Measurements from ENCODE around the gene MEF2C. TPM values are rescaled to one million over a fixed set of nuclear protein-coding genes. Genes with fewer than 3 reads are reported as not detected.
A peak's percentile ranks its signal among the peaks of the same experiment; 100 is the strongest.

Gene MEF2C
- polyA plus RNA-seq, 1 donor from 2014 or later = 30.2 TPM

DNA sequence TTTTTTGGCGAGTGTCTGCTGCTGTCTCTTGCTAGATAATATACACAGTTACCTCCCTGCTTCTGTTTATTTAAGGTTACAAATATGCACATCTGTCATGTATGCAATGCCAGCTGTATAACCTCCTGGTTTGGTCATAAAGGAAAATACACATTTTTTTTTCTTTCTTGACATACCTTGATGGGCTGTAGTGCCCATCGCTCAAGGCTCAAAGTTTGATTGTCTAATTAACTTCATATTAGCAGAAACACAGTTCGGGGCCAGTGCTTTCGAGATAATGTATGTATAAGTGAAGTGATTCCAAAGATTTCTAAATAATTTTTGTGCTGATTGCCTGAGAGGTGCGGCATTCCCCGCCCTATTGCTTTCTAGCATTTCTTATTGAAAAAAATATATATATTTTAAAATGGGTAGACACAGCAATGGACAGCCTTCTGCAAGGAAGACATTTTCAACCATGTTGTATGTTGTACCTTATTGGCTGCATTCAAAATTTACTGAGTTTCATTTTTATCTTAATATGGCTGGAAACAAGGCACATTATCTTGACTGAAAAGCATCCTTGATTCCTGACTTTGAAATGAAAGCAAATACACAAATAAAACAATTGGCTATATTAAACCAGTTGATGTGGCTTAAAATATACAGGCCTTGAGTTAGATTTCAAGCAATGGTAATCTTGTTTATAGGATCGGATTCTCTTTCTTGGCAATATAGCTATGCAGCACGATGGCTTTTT is 206.2 kb downstream of the MEF2C start:
- no peaks in the 10 kb centered on the region for H3K9me2 ChIP-seq (ENCODE audit: insufficient read depth, low read length)
- peak overlapping the region; percentile 88 for H3K4me2 ChIP-seq (ENCODE audit: low read length)
- H3K4me3 ChIP-seq (ENCODE audit: low read length) = peak overlapping the region; percentile 82
- H3F3A ChIP-seq (ENCODE audit: insufficient read depth, low read length, poor library complexity, severe bottlenecking) = peaks cover 6% of the 10 kb centered on the region
- no peaks in the 10 kb centered on the region for H3K36me3 ChIP-seq (ENCODE audit: insufficient read depth, low read length)
- H2AFZ ChIP-seq (ENCODE audit: low read depth, low read length) = no peak overlapping the region
- no peaks in the 10 kb centered on the region for H3K9me3 ChIP-seq (ENCODE audit: low read length)
- peak overlapping the region; percentile 96 for H3K9ac ChIP-seq (ENCODE audit: low read length)
- H4K20me1 ChIP-seq (ENCODE audit: insufficient read depth) = no peaks in the 10 kb centered on the region
- H3K27me3 ChIP-seq (ENCODE audit: insufficient read depth, low read depth, low read length) = no peaks in the 10 kb centered on the region
- TF ChIP-seq RAD21 (conservative IDR thresholded peaks at IDR 0.05) (no peak), POLR2AphosphoS5 (IDR thresholded peaks at IDR 0.05) (no peak), MXI1 (conservative IDR thresholded peaks at IDR 0.05; ENCODE audit: poor library complexity, severe bottlenecking) (no peak), EZH2 (IDR thresholded peaks at IDR 0.05; ENCODE audit: borderline replicate concordance, insufficient read depth, low read length, poor library complexity, severe bottlenecking) (no peak)
- TF ChIP-seq, protein P1, sequence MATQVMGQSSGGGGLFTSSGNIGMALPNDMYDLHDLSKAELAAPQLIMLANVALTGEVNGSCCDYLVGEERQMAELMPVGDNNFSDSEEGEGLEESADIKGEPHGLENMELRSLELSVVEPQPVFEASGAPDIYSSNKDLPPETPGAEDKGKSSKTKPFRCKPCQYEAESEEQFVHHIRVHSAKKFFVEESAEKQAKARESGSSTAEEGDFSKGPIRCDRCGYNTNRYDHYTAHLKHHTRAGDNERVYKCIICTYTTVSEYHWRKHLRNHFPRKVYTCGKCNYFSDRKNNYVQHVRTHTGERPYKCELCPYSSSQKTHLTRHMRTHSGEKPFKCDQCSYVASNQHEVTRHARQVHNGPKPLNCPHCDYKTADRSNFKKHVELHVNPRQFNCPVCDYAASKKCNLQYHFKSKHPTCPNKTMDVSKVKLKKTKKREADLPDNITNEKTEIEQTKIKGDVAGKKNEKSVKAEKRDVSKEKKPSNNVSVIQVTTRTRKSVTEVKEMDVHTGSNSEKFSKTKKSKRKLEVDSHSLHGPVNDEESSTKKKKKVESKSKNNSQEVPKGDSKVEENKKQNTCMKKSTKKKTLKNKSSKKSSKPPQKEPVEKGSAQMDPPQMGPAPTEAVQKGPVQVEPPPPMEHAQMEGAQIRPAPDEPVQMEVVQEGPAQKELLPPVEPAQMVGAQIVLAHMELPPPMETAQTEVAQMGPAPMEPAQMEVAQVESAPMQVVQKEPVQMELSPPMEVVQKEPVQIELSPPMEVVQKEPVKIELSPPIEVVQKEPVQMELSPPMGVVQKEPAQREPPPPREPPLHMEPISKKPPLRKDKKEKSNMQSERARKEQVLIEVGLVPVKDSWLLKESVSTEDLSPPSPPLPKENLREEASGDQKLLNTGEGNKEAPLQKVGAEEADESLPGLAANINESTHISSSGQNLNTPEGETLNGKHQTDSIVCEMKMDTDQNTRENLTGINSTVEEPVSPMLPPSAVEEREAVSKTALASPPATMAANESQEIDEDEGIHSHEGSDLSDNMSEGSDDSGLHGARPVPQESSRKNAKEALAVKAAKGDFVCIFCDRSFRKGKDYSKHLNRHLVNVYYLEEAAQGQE (IDR thresholded peaks at IDR 0.05; ENCODE audit: borderline replicate concordance) = peak; percentile 78
- H3K27ac ChIP-seq (ENCODE audit: low read length) = peak overlapping the region; percentile 100
- peaks cover 90% of the 10 kb centered on the region for H3K79me2 ChIP-seq (replicated peaks; ENCODE audit: insufficient read depth, low read length)

DNA sequence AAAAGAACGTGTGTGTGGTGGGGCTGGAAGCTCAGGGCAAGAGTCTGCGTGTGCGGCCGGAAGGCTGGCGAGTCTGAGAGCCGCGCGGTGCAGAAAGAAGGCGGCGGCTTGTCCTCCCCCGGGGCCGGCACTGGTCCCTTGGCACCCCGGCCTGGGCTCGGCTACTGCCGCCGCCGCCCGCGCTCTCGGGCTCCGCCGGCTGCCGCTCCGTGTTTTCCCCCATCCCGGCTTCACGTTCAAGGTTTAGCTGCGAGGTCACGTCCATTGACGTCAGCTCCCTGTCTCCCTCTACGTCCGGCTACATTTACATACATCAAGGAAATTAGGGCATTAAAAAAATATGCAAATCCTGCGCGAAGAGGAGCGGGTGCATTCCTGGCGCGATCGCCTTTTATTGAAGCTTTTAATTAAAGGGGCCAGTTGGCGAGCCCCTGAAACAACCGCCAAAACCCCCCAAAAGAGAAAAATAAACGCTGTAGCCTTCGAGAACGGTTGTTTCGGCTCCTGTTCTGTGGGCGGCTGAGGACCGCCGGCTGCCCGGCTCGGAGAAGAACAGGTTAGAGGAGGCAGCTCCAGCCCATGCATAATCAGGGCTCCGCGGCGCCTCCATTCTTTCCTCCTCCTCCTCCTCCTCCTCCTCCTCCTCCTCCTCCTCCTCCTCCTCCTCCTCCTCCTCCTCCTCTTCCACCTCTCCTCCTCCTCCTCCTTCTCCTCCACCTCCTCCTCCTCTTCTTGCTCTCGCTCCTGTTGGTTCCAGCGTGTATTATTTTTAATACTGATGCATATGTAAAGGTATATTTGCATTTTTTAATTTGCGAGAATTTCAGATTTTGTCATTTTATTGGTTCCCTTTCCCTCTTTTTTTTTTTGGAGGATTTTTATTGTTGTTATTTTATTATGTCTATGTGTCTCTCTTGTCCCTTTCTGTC is 207.0 kb downstream of the MEF2C start:
- no peaks in the 10 kb centered on the region for H3K9me2 ChIP-seq (ENCODE audit: insufficient read depth, low read length)
- no peaks in the 10 kb centered on the region for H3K36me3 ChIP-seq (ENCODE audit: insufficient read depth, low read length)
- H3K9ac ChIP-seq (ENCODE audit: low read length) = peak overlapping the region; percentile 96
- no peaks in the 10 kb centered on the region for H4K20me1 ChIP-seq (ENCODE audit: insufficient read depth)
- peaks cover 90% of the 10 kb centered on the region for H3K79me2 ChIP-seq (replicated peaks; ENCODE audit: insufficient read depth, low read length)
- H2AFZ ChIP-seq (ENCODE audit: low read depth, low read length) = no peak overlapping the region
- H3K9me3 ChIP-seq (ENCODE audit: low read length) = no peaks in the 10 kb centered on the region
- TF ChIP-seq POLR2AphosphoS5 (IDR thresholded peaks at IDR 0.05) (peak; percentile 94), MXI1 (conservative IDR thresholded peaks at IDR 0.05; ENCODE audit: poor library complexity, severe bottlenecking) (peak; percentile 12), SMC3 (conservative IDR thresholded peaks at IDR 0.05; ENCODE audit: poor library complexity) (peak; percentile 29), EZH2 (IDR thresholded peaks at IDR 0.05; ENCODE audit: borderline replicate concordance, insufficient read depth, low read length, poor library complexity, severe bottlenecking) (no peak), EP300 (conservative IDR thresholded peaks at IDR 0.05; ENCODE audit: poor library complexity, severe bottlenecking) (peak; percentile 69), TAF1 (IDR thresholded peaks at IDR 0.05; ENCODE audit: low read depth) (no peak), RAD21 (conservative IDR thresholded peaks at IDR 0.05) (no peak)
- TF ChIP-seq, protein P1 (IDR thresholded peaks at IDR 0.05; ENCODE audit: borderline replicate concordance) = peak; percentile 38
- TF ChIP-seq, protein P2, sequence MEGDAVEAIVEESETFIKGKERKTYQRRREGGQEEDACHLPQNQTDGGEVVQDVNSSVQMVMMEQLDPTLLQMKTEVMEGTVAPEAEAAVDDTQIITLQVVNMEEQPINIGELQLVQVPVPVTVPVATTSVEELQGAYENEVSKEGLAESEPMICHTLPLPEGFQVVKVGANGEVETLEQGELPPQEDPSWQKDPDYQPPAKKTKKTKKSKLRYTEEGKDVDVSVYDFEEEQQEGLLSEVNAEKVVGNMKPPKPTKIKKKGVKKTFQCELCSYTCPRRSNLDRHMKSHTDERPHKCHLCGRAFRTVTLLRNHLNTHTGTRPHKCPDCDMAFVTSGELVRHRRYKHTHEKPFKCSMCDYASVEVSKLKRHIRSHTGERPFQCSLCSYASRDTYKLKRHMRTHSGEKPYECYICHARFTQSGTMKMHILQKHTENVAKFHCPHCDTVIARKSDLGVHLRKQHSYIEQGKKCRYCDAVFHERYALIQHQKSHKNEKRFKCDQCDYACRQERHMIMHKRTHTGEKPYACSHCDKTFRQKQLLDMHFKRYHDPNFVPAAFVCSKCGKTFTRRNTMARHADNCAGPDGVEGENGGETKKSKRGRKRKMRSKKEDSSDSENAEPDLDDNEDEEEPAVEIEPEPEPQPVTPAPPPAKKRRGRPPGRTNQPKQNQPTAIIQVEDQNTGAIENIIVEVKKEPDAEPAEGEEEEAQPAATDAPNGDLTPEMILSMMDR (IDR thresholded peaks at IDR 0.05; ENCODE audit: poor library complexity, severe bottlenecking) = no peak
- peaks cover 6% of the 10 kb centered on the region for H3F3A ChIP-seq (ENCODE audit: insufficient read depth, low read length, poor library complexity, severe bottlenecking)
- H3K27me3 ChIP-seq (ENCODE audit: insufficient read depth, low read depth, low read length) = no peaks in the 10 kb centered on the region
- H3K27ac ChIP-seq (ENCODE audit: low read length) = peak overlapping the region; percentile 100
- peak overlapping the region; percentile 82 for H3K4me3 ChIP-seq (ENCODE audit: low read length)
- peak overlapping the region; percentile 88 for H3K4me2 ChIP-seq (ENCODE audit: low read length)
